Stimulated activated CD8-positive, alpha-beta memory T cell treated with anti-CD3 and anti-CD28 coated beads, Interleukin-2, amount 100 ng/mL, for 48 hours (primary cell): Measurements from ENCODE around the gene TMEM140.
A peak's percentile ranks its signal among the peaks of the same experiment; 100 is the strongest.
"Not testable (repeated sequence)": the region's sequence is repeated elsewhere in the genome, so short reads cannot be mapped to it uniquely, and the experiment has no call there.

ENCODE experiments used
- DNase-seq, 2 donors: peaks; one replicate each; pipeline ENCODE4 v3.0.0-alpha.2; 2020; ENCODE audit warnings: low read depth in 2 of 2

TMEM140 gene

DNA sequence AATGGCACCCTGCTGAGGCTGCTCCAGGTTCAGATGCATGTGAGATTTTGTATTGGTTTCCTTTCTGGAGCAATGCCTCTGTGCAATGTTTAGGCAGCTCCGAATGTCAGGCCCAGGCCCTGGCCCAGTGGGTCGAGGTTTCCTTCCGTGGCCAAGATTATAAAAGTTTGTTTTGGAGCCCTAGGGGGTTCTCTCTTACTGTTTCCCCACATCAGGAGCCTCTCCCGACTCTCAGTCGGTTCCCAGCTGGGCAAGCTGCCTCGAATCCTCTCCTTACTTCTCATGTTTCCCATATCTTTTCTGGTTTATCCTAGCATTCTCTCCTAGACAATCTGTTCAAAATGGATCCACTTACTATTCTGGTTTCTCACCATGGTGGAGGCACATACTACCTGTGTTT is 11.0 kb downstream of the TMEM140 start:
- DNase-seq: no peak

- no peak for DNase-seq
Measured at GRCh38 chr7:135159359-135160085, 11.7 kb downstream of the TMEM140 start.

DNA sequence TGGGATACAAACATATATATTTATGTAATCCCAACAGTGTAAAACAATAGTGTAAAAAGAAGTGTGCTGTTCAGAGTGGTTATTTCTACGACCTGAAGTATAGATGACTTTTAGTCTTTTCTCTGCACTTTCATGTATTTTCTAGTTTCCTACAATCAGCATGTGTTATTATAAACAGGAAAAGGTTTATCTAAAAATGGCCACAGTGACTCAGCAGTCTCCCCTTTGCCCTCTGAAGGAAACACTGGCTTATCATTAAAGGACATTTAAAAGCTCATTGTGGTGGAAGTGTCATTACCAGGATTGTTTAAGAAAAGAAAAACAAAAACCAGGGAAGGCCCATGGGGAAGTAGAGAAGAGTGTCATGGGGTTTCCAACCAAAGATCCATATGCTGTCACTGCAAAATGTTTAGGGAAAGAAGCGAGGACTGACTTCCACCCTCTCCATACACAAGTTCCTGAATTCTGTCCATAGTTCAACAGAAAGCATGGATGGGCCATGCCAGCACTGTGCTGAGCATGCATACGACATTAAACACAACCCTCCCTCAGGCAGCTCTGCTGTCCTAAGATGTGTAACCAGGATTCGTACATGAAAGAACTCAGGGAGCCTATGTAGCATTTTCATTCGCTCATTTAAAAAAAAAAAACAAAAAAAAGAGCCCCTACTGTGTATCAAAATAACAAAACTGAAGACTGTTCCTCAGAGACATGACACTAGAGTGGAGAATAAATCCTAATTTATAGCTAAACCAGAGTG is 12.4 kb downstream of the TMEM140 start:
- DNase-seq: no peak

DNA sequence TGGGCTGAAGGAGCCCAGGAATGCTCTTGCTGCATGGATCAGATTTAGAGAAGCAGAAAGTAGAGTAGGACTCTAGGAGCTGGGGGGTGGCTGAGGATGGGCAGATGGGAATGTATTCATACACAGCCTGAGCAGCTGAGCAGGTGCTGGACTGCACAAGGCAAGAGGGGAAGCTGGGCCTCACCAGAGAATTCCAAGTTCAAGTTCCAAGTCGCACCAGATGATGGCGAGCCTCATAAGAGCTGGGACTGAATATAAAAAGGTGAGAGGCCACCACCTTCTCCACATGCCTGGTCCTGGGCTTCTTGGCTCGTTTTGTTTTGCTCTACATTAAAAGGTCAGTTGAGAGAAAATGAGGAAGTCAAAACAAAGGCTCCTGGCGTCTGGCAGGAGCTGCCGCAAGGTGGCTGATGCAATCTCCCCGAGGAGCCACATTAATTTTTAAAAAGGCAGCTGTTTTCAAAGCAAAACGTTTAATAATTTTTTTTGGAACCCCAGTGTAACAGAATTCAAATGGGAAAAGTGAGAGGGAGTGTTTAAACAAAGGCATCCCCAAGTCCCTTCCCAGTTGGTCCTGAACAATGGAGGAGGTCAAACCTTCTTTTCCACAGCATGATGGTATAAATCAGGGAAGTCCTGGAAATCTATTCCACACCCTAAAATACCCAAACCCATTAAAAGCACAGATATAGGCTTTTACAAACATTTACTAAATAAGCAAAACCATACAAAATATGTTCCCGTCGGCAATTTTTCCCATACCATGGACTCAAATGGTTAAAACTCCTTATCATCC is 13.2 kb downstream of the TMEM140 start:
- no peak for DNase-seq

GRCh38 chr7:135161669-135162068 is 13.8 kb downstream of the TMEM140 start:
- DNase-seq: no peak

GRCh38 chr7:135162382-135163001 is 14.6 kb downstream of the TMEM140 start:
- no peak for DNase-seq

DNA sequence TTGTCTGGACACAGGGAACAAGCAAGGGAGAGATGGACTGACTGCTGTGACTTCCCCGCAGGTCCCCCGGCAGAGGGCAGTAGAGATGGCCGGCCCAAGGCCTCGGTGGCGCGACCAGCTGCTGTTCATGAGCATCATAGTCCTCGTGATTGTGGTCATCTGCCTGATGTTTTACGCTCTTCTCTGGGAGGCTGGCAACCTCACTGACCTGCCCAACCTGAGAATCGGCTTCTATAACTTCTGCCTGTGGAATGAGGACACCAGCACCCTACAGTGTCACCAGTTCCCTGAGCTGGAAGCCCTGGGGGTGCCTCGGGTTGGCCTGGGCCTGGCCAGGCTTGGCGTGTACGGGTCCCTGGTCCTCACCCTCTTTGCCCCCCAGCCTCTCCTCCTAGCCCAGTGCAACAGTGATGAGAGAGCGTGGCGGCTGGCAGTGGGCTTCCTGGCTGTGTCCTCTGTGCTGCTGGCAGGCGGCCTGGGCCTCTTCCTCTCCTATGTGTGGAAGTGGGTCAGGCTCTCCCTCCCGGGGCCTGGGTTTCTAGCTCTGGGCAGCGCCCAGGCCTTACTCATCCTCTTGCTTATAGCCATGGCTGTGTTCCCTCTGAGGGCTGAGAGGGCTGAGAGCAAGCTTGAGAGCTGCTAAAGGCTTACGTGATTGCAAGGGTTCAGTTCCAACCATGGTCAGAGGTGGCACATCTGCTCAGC is 16.6 kb downstream of the TMEM140 start:
- DNase-seq: no peak

GRCh38 chr7:135165862-135166261 is 18.0 kb downstream of the TMEM140 start:
- DNase-seq: no peak

- no peak for DNase-seq
Measured at GRCh38 chr7:135166338-135166990, 18.6 kb downstream of the TMEM140 start.

- DNase-seq: no peak
Measured at GRCh38 chr7:135167365-135167917, 19.6 kb downstream of the TMEM140 start.

DNA sequence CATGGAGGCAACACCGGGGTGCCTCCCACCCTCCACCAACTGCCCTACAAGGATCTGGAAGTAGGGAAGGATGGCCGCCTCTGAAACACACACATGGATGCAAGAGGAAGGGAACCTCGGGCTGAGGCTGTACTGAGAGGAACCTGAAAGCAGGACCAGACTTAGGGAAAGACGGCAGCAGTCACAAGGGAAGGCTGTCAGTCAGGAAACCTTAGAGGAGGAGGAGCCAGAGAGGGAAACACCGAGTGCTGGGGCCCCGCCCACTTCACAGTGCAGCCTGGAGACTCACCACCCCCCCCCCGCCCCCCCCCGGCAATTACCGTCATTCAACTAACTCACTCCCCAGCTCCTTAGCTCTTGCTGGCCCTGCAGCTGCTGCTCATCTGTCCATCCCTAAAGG is 20.1 kb downstream of the TMEM140 start:
- DNase-seq: no peak

- DNase-seq: no peak
Measured at GRCh38 chr7:135168489-135169140, 20.7 kb downstream of the TMEM140 start.

DNA sequence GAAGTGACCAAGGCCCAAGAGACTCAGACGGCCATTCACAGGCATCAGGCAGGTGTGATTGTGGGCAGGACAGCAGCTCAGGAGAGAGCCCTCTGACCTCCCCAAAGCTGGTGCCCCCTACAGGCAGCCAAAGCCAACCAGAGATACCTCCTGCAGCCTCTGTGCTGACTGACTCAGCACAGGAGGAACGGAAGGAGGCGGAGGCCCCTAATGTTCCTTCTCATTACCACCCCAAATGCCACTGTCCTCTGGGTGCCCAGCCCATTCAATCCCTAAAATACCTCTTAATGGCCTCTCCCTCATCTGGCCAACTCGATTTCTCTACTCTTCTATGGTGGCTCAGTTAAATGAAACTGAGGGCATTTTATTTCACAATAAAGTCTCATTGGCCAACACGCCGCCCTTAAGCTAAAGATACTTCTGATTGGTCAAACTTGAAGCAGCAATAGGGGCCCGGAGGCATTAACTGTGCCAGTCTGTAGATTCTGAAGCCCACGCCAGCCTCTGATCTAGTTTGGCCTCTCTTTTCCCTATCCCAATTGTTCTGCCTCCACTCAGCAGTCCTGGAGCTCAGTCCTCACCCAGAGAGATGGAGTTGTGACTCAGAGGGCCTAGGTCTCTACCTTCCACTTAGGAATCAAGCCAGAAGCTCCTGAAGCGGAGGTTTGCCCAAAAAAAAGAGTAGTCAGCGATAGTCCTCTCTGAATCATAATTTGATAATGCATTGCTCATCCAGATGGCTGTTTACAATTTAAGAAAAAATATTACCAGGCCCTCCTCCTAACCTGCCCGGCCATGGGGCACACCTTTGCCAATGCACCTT is 21.5 kb downstream of the TMEM140 start:
- peak; percentile 59 to 60 for DNase-seq

GRCh38 chr7:135169964-135170273 is 22.0 kb downstream of the TMEM140 start:
- no peak for DNase-seq

- peak; percentile 90 to 93 for DNase-seq
Measured at GRCh38 chr7:135170274-135170997, 22.6 kb downstream of the TMEM140 start, which contains the start of gene CYREN. CYREN (minus strand) TSS chr7:135170707; CDS start chr7:135168922, 1,785 bp downstream.

DNA sequence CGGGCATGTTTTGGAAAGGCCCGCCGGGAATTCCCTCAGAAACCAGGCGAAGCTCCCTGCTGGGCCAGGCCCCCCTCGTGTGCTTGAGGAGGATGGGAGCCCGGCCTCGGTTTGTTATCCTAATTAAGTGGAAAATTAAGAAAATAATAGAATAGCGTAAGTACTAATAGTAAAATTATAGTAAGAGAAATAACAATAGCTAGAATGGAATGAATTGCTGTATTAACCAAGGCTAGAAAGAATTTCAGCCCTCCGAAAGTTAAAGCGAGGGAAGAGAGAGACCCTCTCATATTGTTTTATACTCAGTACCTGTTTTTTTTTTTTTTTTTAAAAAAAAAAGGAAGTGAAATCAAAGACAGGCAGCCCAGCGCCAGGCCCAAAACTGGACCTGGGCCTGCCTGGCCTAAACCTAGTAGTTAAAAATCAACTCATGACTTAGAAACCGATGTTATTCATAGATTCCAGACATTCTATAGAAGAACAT is 23.2 kb downstream of the TMEM140 start:
- DNase-seq: not testable (repeated sequence)

DNA sequence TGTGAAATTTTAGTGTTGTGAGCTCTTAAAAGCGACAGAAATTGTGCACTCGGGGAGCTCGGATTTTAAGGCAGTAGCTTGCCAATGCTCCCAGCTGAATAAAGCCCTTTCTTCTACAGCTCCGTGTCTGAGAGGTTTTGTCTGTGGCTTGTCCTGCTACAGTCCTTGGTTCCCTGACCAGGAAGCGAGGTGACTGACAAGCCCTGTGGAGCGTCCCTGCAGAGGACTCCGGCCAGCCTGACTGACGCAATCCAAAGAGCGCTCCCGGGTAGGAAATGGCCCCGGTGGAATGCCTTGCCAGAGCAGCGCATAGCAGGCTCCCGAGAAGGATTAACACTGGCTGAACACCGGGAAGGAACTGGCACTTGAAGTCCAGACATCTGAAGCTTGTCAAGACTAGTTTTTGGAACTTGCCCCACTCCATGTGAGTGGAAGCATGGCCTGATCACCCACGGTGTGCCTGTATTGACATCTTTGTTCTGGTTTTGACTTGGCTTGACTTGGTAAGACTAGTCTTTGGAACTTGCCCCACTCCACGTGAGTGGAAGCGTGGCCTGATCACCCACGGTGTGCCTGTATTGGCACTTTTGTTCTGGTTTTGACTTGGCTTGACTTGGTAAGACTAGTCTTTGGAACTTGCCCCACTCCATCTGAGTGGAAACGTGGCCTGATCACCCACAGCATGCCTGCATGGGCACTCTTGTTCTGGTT is 23.9 kb downstream of the TMEM140 start:
- not testable (repeated sequence) for DNase-seq

DNA sequence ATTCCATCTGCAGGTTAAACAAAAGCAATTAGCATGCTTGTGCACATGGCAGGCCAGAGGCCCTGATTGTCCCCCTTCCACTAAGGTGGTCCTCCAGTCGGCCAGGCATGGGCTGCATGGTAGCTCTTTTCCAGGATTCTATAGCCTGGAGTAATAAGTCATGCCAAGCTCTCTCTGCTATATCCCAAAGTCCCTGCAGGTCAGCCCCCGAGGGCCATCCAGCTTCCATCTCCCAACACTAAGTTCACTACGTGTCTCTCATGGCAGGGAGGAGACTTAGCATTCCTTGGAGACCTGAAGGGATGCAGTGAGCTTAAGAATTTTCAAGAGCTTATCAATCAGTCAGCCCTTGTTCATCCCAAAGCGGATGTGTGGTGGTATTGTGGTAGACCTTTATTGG is 26.0 kb downstream of the TMEM140 start:
- DNase-seq: not testable (repeated sequence)
